ENCODE results near the gene NHP2. TPM values are rescaled to one million over a fixed set of nuclear protein-coding genes. Genes with fewer than 3 reads are reported as not detected.

Gene NHP2
- polyA plus RNA-seq, 1 donor from 2014 or later: 332 TPM

GRCh38 chr5:178136990-178137389 is 16.7 kb downstream of the NHP2 start:
- peaks cover 8% of the 10 kb centered on the region for H3K79me2 ChIP-seq (replicated peaks; ENCODE audit: insufficient read depth, low read length)
- no peak overlapping the region for H3K9ac ChIP-seq (ENCODE audit: low read length)
- no peaks in the 10 kb centered on the region for H3K27me3 ChIP-seq (ENCODE audit: insufficient read depth, low read depth, low read length)
- H3K9me3 ChIP-seq (ENCODE audit: low read length): no peaks in the 10 kb centered on the region
- H4K20me1 ChIP-seq (ENCODE audit: insufficient read depth): no peaks in the 10 kb centered on the region
- no peak for TF ChIP-seq POLR2AphosphoS5 (IDR thresholded peaks at IDR 0.05)
- TF ChIP-seq MXI1 (conservative IDR thresholded peaks at IDR 0.05; ENCODE audit: poor library complexity, severe bottlenecking): no peak
- TF ChIP-seq, protein P1, sequence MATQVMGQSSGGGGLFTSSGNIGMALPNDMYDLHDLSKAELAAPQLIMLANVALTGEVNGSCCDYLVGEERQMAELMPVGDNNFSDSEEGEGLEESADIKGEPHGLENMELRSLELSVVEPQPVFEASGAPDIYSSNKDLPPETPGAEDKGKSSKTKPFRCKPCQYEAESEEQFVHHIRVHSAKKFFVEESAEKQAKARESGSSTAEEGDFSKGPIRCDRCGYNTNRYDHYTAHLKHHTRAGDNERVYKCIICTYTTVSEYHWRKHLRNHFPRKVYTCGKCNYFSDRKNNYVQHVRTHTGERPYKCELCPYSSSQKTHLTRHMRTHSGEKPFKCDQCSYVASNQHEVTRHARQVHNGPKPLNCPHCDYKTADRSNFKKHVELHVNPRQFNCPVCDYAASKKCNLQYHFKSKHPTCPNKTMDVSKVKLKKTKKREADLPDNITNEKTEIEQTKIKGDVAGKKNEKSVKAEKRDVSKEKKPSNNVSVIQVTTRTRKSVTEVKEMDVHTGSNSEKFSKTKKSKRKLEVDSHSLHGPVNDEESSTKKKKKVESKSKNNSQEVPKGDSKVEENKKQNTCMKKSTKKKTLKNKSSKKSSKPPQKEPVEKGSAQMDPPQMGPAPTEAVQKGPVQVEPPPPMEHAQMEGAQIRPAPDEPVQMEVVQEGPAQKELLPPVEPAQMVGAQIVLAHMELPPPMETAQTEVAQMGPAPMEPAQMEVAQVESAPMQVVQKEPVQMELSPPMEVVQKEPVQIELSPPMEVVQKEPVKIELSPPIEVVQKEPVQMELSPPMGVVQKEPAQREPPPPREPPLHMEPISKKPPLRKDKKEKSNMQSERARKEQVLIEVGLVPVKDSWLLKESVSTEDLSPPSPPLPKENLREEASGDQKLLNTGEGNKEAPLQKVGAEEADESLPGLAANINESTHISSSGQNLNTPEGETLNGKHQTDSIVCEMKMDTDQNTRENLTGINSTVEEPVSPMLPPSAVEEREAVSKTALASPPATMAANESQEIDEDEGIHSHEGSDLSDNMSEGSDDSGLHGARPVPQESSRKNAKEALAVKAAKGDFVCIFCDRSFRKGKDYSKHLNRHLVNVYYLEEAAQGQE (IDR thresholded peaks at IDR 0.05; ENCODE audit: borderline replicate concordance): no peak
- no peak for TF ChIP-seq SMC3 (conservative IDR thresholded peaks at IDR 0.05; ENCODE audit: poor library complexity)
- TF ChIP-seq RAD21 (conservative IDR thresholded peaks at IDR 0.05): no peak
- no peak for TF ChIP-seq EZH2 (IDR thresholded peaks at IDR 0.05; ENCODE audit: borderline replicate concordance, insufficient read depth, low read length, poor library complexity, severe bottlenecking)
- TF ChIP-seq, protein P2, sequence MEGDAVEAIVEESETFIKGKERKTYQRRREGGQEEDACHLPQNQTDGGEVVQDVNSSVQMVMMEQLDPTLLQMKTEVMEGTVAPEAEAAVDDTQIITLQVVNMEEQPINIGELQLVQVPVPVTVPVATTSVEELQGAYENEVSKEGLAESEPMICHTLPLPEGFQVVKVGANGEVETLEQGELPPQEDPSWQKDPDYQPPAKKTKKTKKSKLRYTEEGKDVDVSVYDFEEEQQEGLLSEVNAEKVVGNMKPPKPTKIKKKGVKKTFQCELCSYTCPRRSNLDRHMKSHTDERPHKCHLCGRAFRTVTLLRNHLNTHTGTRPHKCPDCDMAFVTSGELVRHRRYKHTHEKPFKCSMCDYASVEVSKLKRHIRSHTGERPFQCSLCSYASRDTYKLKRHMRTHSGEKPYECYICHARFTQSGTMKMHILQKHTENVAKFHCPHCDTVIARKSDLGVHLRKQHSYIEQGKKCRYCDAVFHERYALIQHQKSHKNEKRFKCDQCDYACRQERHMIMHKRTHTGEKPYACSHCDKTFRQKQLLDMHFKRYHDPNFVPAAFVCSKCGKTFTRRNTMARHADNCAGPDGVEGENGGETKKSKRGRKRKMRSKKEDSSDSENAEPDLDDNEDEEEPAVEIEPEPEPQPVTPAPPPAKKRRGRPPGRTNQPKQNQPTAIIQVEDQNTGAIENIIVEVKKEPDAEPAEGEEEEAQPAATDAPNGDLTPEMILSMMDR (IDR thresholded peaks at IDR 0.05; ENCODE audit: poor library complexity, severe bottlenecking): no peak
- TF ChIP-seq TAF1 (IDR thresholded peaks at IDR 0.05; ENCODE audit: low read depth): no peak
- TF ChIP-seq EP300 (conservative IDR thresholded peaks at IDR 0.05; ENCODE audit: poor library complexity, severe bottlenecking): no peak
- H3K36me3 ChIP-seq (ENCODE audit: insufficient read depth, low read length): no peaks in the 10 kb centered on the region
- no peaks in the 10 kb centered on the region for H3K9me2 ChIP-seq (ENCODE audit: insufficient read depth, low read length)
- H3K27ac ChIP-seq (ENCODE audit: low read length): no peak overlapping the region
- H3K4me3 ChIP-seq (ENCODE audit: low read length): no peak overlapping the region
- no peaks in the 10 kb centered on the region for H3F3A ChIP-seq (ENCODE audit: insufficient read depth, low read length, poor library complexity, severe bottlenecking)
- no peak overlapping the region for H3K4me2 ChIP-seq (ENCODE audit: low read length)
- no peak overlapping the region for H2AFZ ChIP-seq (ENCODE audit: low read depth, low read length)

GRCh38 chr5:178131446-178131996 is 22.2 kb downstream of the NHP2 start:
- H3K9me3 ChIP-seq (ENCODE audit: low read length): no peaks in the 10 kb centered on the region
- H4K20me1 ChIP-seq (ENCODE audit: insufficient read depth): no peaks in the 10 kb centered on the region
- peaks cover 18% of the 10 kb centered on the region for H3K79me2 ChIP-seq (replicated peaks; ENCODE audit: insufficient read depth, low read length)
- peak overlapping the region; percentile 86 for H3K9ac ChIP-seq (ENCODE audit: low read length)
- peak overlapping the region; percentile 96 for H3K4me2 ChIP-seq (ENCODE audit: low read length)
- H3K27ac ChIP-seq (ENCODE audit: low read length): peak overlapping the region; percentile 51
- no peaks in the 10 kb centered on the region for H3K36me3 ChIP-seq (ENCODE audit: insufficient read depth, low read length)
- TF ChIP-seq EZH2 (IDR thresholded peaks at IDR 0.05; ENCODE audit: borderline replicate concordance, insufficient read depth, low read length, poor library complexity, severe bottlenecking) (no peak), MXI1 (conservative IDR thresholded peaks at IDR 0.05; ENCODE audit: poor library complexity, severe bottlenecking) (no peak), TAF1 (IDR thresholded peaks at IDR 0.05; ENCODE audit: low read depth) (no peak), EP300 (conservative IDR thresholded peaks at IDR 0.05; ENCODE audit: poor library complexity, severe bottlenecking) (no peak), POLR2AphosphoS5 (IDR thresholded peaks at IDR 0.05) (no peak)
- TF ChIP-seq, protein P2 (IDR thresholded peaks at IDR 0.05; ENCODE audit: poor library complexity, severe bottlenecking): no peak
- H3F3A ChIP-seq (ENCODE audit: insufficient read depth, low read length, poor library complexity, severe bottlenecking): no peaks in the 10 kb centered on the region
- no peak overlapping the region for H2AFZ ChIP-seq (ENCODE audit: low read depth, low read length)
- peak overlapping the region; percentile 84 for H3K4me3 ChIP-seq (ENCODE audit: low read length)
- H3K9me2 ChIP-seq (ENCODE audit: insufficient read depth, low read length): no peaks in the 10 kb centered on the region
- no peaks in the 10 kb centered on the region for H3K27me3 ChIP-seq (ENCODE audit: insufficient read depth, low read depth, low read length)
